PC-3 (cell line): ENCODE data around the gene RGS3.
A peak's percentile ranks its signal among the peaks of the same experiment; 100 is the strongest.

Experiments
- EZH2 ChIP-seq: fragments of 300-600 bp; sonication (generic); IDR thresholded peaks from one replicate; pipeline ENCODE4 v1.6.1; 2017; ENCODE audit warnings: antibody characterized with exemption, mild to moderate bottlenecking, low read length; ENCODE audit not compliant: unreplicated experiment
- EZH2phosphoT487 ChIP-seq: fragments of 300-600 bp; sonication (generic); IDR thresholded peaks from 2 replicates; pipeline ENCODE4 v1.6.1; 2018; ENCODE audit warnings: mild to moderate bottlenecking, antibody characterized with exemption, low read length, borderline replicate concordance
- TF ChIP-seq, protein P1 (sequence below): fragments of 300-600 bp; sonication (generic); conservative IDR thresholded peaks from 2 replicates; pipeline ENCODE4 v1.5.1; 2017; ENCODE audit warnings: antibody characterized with exemption, low read depth, mild to moderate bottlenecking, low read length

- TF ChIP-seq, protein P1, sequence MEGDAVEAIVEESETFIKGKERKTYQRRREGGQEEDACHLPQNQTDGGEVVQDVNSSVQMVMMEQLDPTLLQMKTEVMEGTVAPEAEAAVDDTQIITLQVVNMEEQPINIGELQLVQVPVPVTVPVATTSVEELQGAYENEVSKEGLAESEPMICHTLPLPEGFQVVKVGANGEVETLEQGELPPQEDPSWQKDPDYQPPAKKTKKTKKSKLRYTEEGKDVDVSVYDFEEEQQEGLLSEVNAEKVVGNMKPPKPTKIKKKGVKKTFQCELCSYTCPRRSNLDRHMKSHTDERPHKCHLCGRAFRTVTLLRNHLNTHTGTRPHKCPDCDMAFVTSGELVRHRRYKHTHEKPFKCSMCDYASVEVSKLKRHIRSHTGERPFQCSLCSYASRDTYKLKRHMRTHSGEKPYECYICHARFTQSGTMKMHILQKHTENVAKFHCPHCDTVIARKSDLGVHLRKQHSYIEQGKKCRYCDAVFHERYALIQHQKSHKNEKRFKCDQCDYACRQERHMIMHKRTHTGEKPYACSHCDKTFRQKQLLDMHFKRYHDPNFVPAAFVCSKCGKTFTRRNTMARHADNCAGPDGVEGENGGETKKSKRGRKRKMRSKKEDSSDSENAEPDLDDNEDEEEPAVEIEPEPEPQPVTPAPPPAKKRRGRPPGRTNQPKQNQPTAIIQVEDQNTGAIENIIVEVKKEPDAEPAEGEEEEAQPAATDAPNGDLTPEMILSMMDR: 0 out of 2 replicates have a peak, but pooled peaks have one; percentile 12
- TF ChIP-seq EZH2: no peak
- TF ChIP-seq EZH2phosphoT487: no peak
Observed at GRCh38 chr9:113578279-113578865, 114.8 kb downstream of the RGS3 start.
